ENCODE results near the gene FMO5.
A peak's percentile ranks its signal among the peaks of the same experiment; 100 is the strongest.

Gene FMO5

GRCh38 chr1:147169840-147170674 lies 55.1 kb downstream of the FMO5 start:
- no peak for TF ChIP-seq CTCF (IDR thresholded peaks at IDR 0.05; ENCODE audit: low read depth, low read length, poor library complexity, severe bottlenecking)
- TF ChIP-seq EZH2phosphoT487 (IDR thresholded peaks at IDR 0.05; ENCODE audit: borderline replicate concordance, low read length), result no peak
- Histone ChIP-seq H4K20me1 (ENCODE audit: control insufficient read depth, insufficient read depth, low read depth, low read length) (no peaks in the 10 kb centered on the region), H3K4me2 (ENCODE audit: low read length) (peak overlapping the region; percentile 81), H3K9me3 (ENCODE audit: control insufficient read depth, insufficient read depth, low read length) (no peaks in the 10 kb centered on the region), H3K36me3 (ENCODE audit: control insufficient read depth, low read length) (peaks cover 36% of the 10 kb centered on the region), H3K27me3 (ENCODE audit: control insufficient read depth, low read length) (no peaks in the 10 kb centered on the region), H3K79me2 (ENCODE audit: control insufficient read depth, low read length) (peaks cover 60% of the 10 kb centered on the region), H3K4me1 (ENCODE audit: control insufficient read depth, low read length) (peaks cover 33% of the 10 kb centered on the region), H3K27ac (ENCODE audit: low read depth, low read length) (no peak overlapping the region), H3K9me2 (replicated peaks; ENCODE audit: control insufficient read depth, low read length) (no peaks in the 10 kb centered on the region), H3F3A (ENCODE audit: control insufficient read depth, insufficient read depth) (peaks cover 2% of the 10 kb centered on the region; the same call in 1 of the 2 replicates), H3K4me3 (ENCODE audit: low read length) (peak overlapping the region; percentile 95; the same call in 1 of the 2 replicates)

- no peaks in the 10 kb centered on the region for H3K9me3 ChIP-seq (ENCODE audit: control insufficient read depth, insufficient read depth, low read length)
- peaks cover 2% of the 10 kb centered on the region; the same call in 1 of the 2 replicates for H3F3A ChIP-seq (ENCODE audit: control insufficient read depth, insufficient read depth)
- no peak overlapping the region for H3K4me2 ChIP-seq (ENCODE audit: low read length)
- H4K20me1 ChIP-seq (ENCODE audit: control insufficient read depth, insufficient read depth, low read depth, low read length), result no peaks in the 10 kb centered on the region
- H3K9me2 ChIP-seq (replicated peaks; ENCODE audit: control insufficient read depth, low read length), result no peaks in the 10 kb centered on the region
- no peaks in the 10 kb centered on the region for H3K27me3 ChIP-seq (ENCODE audit: control insufficient read depth, low read length)
- H3K36me3 ChIP-seq (ENCODE audit: control insufficient read depth, low read length), result peaks cover 28% of the 10 kb centered on the region
- no peak overlapping the region for H3K4me3 ChIP-seq (ENCODE audit: low read length)
- H3K4me1 ChIP-seq (ENCODE audit: control insufficient read depth, low read length), result peaks cover 27% of the 10 kb centered on the region
- TF ChIP-seq CTCF (IDR thresholded peaks at IDR 0.05; ENCODE audit: low read depth, low read length, poor library complexity, severe bottlenecking) (no peak), EZH2phosphoT487 (IDR thresholded peaks at IDR 0.05; ENCODE audit: borderline replicate concordance, low read length) (no peak)
- H3K79me2 ChIP-seq (ENCODE audit: control insufficient read depth, low read length), result peaks cover 57% of the 10 kb centered on the region
- no peak overlapping the region for H3K27ac ChIP-seq (ENCODE audit: low read depth, low read length)
Measured at GRCh38 chr1:147169171-147169570, 56.0 kb downstream of the FMO5 start.

GRCh38 chr1:147168626-147169058 lies 56.5 kb downstream of the FMO5 start:
- H3K79me2 ChIP-seq (ENCODE audit: control insufficient read depth, low read length), result peaks cover 51% of the 10 kb centered on the region

More at GRCh38 chr1:147168626-147169058, 56.5 kb downstream of the FMO5 start:
- H3F3A ChIP-seq (ENCODE audit: control insufficient read depth, insufficient read depth), result 0 out of 2 replicates have a peak, but pooled peaks cover under 1% of the 10 kb centered on the region
- H3K9me2 ChIP-seq (replicated peaks; ENCODE audit: control insufficient read depth, low read length), result no peaks in the 10 kb centered on the region
- H3K9me3 ChIP-seq (ENCODE audit: control insufficient read depth, insufficient read depth, low read length), result no peaks in the 10 kb centered on the region
- H3K4me1 ChIP-seq (ENCODE audit: control insufficient read depth, low read length), result peaks cover 22% of the 10 kb centered on the region
- peaks cover 26% of the 10 kb centered on the region for H3K36me3 ChIP-seq (ENCODE audit: control insufficient read depth, low read length)
- H3K27ac ChIP-seq (ENCODE audit: low read depth, low read length), result no peak overlapping the region
- no peaks in the 10 kb centered on the region for H3K27me3 ChIP-seq (ENCODE audit: control insufficient read depth, low read length)
- H3K4me2 ChIP-seq (ENCODE audit: low read length), result no peak overlapping the region
- H3K4me3 ChIP-seq (ENCODE audit: low read length), result no peak overlapping the region
- TF ChIP-seq EZH2phosphoT487 (IDR thresholded peaks at IDR 0.05; ENCODE audit: borderline replicate concordance, low read length) (no peak), CTCF (IDR thresholded peaks at IDR 0.05; ENCODE audit: low read depth, low read length, poor library complexity, severe bottlenecking) (no peak)
- no peaks in the 10 kb centered on the region for H4K20me1 ChIP-seq (ENCODE audit: control insufficient read depth, insufficient read depth, low read depth, low read length)
